Activated CD8-positive, alpha-beta memory T cell treated with anti-CD3 and anti-CD28 coated beads, Interleukin-2, amount 50 U/mL, for 1 hour (primary cell): ENCODE measurements around the gene STAT1.

Experiments
- DNase-seq: peaks from one replicate; pipeline ENCODE4 v3.0.0-alpha.2; 2020; ENCODE audit errors: extremely low read depth

The STAT1 gene

DNA sequence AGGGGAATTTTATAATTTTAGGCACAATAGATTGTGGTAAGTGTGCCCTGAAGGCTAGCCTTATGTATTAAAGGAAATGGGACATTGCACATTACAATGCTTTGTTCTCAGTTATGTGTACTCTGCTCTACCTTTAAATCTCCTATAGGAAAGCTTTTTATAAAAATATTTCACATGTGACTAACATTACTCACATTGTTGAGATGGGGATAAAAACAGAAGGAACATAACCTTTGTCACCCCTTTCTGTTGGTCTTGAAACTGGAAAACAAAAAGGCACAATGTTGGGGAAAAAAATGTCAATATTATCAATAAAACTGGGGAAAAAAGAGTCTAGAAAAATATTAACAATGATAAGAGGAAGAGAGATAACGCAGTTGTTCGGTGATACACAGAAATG is 17.3 kb upstream of the STAT1 start:
- DNase-seq: no peak

DNA sequence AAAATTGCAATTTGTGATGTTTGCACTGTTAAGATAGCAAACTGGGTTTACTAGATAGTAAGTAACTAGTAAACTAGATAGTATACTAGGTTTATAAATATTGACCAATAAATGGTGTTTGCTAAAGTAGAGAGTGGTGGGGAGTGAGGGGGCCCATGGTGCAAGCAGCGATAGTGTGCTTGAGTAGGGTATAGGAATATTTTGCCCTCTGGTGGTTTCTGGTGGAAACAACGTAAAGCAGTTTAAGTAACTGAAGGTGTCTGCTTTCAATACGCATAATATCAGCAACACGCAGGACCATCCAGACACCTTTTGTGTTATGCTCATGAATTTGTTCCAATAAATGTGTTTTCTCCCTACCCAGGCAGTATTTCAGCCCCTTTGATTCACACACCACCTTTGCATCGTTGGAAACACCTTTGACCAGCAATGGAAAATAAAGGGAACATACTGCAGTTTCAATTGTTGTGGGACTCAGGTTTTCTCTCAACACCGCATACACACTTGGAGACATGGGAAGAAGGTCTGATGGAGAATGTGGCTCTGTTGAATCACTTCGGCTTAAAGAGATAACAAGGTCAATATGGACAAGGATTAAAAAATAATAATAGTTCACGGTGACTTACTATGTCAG is 16.7 kb upstream of the STAT1 start:
- no peak for DNase-seq

DNA sequence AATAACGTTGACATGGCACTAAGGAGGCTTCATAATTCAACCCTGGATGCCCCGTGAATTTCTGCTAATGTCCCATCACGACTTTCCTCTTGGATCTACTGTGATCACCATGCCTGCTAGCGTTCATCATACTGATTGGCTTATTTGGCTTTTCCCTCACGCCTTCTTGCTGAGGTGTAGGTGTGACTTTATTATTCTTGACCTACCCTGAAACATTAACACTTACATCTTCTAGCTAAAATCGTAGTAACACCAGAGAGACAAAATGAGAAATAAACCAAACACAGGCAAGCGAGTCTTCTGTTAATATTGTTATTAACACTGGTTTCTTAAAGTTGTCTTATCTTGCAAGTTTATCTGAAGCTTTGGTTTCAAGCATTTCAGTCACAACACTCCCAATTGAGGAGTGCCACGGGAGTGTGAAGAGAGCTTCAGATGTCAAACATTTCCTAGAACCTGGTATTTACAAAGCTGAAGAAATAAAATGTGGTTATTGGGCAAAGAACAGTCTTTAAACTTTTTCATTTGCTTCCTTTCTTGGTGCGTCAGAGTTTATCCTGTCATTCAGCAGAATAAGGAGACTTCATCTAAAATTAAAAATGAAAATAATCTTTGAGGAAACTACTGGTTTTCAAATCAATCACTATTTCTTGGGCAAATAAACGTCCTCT is 15.4 kb upstream of the STAT1 start:
- no peak for DNase-seq

DNA sequence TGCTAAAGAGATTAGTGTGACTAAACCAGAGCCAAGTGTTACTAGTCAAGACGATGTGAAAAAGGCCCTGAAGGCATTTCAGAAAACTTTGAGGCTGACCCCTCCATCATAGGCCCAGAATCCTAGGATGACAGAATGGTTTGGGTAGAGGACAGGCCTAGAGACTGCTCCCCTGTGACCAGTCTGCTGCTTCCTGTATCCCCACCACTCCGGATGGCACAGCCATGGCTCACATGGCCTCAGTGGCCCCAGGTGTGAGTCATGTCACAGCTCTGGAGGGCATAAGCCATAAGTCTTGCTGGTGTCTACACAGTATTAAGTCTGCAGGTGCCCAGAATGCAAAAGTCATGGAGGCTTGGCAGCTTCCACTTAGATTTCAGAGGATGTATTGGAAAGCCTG is 12.4 kb upstream of the STAT1 start:
- DNase-seq: no peak

DNA sequence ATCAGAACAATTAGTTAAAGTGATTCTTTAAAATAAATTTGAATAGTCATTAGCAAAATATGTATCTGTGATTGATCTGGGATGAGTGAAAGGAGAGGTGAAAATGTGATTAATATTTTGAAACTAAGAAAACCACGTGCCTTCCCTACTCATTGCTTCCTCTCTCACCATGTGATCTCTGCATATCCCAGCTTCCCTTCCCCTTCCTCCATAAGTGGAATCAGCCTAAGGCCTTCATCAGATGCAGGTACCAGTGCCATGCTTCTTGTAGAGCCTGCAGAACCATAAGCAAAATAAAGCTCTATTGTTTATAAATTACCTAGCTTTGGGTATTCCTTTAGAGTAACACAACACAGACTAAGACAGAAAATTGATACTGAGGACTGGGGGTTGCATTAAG is 11.2 kb upstream of the STAT1 start:
- DNase-seq: no peak

DNA sequence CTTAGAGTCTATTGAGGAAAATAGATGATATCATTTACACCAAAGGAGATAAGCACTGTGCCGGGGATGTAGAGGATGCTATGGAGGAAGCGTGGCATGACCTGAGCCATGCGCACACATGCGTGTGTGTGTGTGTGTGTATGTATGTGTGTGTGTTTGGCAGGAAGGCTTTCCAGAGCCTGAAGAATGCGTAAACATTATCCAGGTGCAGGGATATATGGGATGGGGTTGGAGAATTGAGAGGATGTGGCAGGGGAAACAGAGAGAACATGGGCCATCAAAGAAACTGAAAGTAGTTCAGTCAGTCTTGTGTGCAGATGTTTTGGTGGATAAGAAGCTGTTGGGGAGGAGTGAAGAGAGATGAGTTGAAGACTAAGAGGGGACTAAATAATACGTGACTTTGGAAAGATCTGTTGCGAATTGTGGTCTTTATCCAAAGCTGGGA is 9.3 kb upstream of the STAT1 start:
- DNase-seq: no peak

DNA sequence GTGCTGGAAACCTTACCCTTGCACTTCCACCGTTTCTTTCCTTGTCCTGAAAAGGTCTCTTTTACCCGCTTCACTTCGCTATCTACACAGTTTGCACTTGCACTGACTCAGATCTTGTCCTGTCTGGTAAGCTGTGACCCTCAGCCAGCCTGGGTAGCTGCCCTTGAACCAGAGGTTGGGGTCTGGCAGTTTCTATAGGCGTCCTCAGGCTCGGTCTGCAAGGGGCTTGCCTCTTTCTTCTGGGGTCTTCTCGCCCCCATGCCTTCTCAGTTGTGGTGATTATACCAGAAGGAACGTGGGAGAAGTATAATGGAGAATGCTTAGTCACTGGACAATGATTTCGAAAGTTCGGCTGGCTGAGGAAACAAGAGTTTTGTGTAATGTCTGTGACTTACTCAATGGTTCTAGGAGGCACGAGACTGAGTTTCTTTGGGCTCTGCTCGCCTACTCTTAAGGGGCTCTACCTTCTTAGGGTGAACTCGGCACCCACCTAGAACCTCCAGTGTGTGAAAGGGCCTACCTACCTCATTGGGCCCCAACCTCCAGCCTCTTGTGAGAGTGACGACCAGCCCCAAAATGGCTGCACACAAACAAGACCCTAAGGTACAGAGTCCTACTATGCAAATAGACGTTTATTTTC is 6.9 kb upstream of the STAT1 start:
- no peak for DNase-seq

DNA sequence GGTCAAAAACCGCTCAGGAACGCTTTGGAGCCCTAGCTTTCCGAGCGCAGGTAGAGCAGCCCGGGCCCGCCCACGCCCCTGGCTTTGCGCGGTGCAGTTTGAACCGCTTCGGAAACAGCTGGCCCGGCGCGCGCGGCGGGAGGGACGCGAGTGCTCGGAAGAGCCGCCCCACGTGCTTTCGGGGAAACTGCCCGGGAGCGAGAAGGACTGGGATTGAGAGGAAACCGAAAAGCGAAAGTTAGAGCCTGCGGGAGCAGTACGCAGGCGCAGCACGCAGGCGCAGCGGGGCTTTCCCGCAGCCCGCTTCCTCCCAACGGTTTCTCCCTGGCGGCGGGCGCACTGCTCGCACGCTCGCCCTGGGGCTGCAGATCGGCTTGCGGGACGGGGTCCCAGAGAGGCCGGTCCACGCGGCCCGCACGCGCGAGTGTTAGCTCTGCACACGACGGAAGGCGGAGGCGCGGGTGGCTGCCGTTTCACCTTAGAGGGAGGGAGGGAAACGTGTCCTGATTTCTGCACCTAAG is 6.3 kb upstream of the STAT1 start:
- peak; percentile 70 for DNase-seq

DNA sequence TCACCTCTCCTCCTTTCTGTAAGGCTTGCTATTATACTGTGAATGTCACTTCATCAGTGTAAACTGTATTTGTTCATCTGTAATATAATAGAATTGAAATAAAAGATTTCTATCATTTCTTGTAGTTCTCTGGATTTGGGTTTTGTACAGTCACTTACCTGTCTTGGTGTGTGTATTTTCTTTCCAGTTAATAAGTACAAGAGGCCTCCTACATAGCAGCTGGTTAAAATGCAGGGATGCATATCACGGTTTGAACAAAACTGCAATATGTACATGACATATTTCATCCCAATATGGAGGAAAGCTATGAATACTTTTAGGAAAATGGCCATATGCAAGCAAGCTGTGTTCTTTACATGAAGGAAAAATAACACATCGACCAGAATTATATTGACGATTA is 5.4 kb upstream of the STAT1 start:
- no peak for DNase-seq

DNA sequence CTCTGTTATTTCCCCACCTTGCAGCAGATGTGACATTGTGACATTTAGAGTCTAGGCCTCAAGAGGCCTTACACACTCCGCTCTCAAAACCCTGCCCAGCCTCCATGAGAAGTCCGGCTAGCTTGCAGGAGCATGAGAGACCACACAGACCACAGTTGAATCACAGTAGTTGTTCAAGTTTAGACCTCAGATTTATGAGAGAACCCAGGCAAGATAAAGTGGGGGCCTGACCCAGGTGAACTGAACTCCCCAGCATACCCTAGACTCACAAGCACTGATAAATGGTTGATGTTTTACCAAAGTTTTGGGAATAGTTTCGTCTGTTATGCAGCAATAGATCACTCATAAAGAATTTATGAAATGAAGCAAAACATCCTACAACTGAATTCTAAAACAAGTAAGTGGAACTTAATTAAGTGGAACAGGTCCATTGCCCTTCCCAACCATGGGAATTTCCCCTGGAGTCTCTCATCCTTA is 4.7 kb upstream of the STAT1 start:
- DNase-seq: no peak

DNA sequence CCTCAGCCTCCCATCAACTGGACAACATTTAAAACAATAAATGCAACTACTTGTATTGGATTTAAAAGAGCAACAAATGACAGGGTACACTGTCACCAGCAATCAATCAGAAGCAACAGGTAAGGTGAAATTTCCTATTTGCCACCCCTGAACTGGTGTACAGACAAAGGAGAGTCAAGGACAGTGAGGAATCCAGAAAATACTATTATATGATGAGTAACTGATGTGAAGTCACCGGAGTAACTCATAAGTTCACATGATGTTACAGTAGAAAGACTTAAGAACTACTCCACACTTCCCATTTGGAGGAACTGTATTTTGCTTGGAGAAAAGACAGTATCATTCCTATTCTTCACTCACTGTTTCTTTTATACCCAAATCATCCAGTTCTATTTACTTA is 4.1 kb upstream of the STAT1 start:
- DNase-seq: no peak

DNA sequence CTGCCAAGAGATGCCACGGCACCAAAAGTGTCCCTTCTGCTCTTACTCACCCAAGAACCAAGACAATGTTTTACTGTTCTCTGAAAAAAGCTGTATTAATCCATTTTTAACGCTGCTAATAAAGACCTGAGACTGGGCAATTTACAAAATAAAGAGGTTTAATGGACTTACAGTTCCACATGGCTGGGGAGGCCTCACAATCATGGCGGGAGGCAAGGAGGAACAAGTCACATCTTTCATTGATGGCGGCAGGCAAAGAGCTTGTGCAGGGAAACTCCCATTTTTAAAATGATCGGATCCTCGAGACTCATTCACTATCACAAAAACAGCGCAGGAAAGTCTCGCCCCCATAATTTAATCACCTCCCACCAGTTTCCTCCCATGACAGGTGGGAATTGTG is 1.9 kb upstream of the STAT1 start:
- no peak for DNase-seq

DNA sequence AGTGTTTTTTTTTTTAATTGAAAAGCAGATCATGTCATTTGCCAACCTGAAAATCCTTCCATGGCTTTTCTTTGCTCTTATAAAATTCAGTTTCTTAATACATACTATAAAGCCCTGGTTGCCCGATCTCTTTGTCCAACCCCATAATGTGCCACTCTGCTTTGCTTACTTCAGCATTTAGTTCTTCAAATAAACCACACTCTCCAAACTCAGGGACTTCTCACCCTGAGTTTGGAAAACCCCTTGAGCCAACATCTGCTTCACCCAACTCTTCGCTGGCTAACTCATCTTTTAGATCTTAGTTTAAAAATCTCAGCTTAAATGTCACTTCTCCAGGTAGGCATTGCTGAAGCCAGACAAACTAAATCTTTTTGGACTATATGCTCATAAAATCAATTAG is 1.3 kb upstream of the STAT1 start:
- no peak for DNase-seq

DNA sequence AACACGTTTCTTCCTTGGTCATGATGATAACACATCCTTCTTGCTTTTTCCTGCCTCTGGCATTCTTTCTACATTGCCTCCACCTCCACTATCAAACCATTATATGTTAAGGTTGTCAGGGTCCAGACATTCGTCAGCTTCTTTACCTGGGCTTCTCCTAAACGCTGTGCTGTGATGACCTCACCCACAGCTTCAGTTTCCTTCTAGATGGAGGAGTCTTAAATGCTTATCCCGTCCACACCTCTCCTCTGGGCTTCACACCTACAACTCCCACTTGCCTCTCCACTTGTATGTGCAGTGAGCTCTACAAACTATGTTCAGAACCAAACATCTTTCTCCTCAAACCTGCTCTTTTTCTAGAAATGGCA is 666 bp upstream of the STAT1 start:
- no peak for DNase-seq

DNA sequence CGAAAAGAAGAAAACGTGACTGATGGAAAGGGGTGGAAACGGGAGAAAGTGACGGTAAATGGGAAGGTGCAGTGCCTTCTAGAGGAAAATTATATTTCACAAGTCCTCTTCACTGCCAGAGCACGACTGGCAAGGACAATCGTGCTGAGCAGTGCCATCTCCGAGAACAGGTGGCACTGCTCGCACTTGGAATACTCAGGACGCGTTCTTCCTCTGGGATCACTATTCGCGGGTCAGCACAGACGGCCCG is 364 bp downstream of the STAT1 start:
- no peak for DNase-seq

DNA sequence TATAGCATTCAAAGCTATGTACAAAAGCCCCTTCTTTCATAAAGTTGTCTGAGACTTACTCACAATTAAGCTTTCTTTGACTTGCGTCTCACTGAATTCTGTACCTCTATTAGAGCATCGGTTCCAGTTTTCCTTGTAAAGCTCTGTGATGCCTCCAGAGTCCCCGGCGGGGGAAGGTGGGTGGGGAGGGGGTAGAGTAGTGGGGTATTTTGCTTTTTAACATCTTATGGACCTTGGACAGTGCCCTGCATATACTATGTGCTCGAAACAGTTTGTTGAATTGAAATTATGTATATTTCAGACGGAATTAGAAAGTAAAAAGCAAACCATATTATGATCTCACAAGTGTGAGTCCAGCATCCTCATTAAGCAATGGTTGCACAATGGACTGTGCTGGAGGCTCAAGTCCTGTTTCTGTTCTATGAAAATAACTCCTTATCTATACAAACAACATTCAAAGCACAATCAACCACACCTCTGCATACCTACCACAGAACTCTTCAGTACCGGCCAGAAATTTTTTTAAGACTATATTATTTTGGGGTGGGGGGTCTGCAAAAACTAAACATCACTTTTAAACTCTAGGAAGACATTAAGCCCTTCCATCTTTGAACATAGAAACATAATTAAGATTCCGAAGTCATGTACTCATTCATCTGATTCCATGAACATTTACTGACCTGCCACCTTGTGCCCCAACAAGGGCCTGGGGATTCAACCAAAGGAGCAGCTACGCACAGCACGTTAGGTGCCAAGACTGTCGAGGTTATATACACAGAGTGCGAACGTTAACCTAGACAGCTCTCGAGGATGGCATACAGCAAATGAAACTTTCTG is 908 bp downstream of the STAT1 start:
- DNase-seq: no peak

DNA sequence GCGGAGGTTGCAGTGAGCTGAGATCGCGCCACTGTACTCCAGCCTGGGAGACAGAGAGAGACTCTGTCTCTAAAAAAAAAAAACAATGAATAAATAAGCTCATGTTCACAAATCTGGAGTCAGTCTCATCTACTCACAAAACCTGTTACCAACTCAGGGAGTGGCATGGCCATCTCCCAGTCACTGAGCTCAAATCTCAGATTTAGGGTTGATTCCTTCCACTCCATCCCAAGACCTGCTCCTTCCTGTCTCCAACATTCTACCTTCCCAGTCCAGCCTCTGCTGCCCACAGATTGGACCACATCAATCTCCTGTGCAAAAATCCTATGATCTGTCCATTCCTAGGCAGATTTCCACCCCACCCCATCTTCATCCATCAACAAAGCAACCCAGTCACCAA is 1.6 kb downstream of the STAT1 start:
- DNase-seq: no peak

DNA sequence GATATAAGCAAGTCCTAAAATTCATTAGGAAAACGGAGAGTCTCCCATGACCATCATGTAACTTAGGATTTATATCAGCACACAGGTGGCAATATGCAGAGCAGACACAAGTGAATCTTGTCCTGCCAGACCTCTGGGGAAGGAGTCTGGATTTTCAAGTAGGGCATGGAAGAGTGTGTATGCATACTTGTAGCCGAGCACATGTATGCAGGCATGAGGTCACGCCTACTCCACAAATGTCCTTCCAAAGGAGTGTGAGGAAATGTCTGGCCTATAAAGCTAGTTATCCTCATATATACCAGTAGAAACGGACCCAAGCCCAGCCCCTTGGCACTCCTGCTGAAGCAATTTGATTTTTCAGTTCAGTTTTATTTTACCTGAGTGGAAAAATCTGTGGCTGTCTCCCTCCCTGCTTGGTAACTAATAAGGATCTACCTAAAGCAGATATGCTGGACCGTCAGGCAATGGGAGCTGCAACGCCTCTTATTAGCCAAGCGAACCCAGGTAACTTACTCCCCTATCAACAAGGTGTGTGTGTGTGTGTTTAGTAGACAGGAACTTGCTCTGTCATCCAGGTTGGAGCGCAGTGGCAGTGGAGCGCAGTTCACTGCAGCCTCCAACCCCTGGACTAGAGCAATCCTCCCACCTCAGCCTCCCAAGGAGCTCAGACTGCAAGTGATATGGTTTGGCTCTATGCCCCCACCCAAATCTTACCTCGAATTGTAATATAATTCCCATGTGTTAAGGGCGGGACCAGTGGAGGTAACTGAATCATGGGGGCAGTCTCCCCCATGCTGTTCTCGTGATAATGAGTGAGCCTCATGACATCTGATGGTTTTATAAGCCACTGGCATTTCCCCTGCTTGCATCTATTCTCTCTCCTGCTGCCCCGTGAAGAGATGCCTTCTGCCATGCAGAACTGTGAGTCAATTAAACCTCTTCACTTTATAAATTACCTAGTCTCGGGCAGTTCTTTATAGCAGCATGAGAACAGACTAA is 2.8 kb downstream of the STAT1 start:
- no peak for DNase-seq

DNA sequence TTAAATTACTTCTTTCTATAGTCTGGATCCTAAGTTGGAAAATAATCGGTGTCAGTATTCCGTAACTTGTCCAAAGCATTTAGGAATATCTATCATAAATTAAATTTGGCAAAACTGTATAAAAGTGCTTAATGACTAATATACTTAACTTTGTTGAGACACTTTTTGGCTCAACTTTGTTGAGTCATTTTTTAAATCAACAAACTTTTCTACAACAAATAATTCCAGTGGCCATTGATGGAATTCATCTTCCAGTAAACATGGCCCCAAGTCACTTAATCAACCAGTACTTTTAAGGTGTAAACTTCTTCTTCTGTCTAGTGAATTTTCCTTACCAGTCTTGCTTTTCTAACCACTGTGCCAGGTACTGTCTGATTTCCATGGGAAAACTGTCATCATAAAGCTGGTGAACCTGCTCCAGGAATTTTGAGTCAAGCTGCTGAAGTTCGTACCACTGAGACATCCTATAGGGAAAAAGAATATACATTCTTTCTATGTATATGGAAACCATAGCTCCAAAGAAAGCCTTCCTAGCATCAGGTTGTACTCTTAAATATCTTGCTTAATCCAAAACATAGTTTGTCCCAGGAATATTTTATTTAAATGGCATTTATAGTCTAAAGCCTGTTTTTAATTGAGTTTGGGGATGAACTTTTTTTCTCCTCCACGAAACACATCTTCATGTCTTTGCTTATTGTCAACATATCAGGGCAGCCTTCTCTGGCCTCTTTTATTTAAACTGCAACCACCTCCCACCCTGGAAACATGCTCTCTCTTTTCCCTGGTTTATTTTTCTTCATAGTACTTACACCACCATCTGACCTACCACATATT is 4.2 kb downstream of the STAT1 start:
- no peak for DNase-seq

DNA sequence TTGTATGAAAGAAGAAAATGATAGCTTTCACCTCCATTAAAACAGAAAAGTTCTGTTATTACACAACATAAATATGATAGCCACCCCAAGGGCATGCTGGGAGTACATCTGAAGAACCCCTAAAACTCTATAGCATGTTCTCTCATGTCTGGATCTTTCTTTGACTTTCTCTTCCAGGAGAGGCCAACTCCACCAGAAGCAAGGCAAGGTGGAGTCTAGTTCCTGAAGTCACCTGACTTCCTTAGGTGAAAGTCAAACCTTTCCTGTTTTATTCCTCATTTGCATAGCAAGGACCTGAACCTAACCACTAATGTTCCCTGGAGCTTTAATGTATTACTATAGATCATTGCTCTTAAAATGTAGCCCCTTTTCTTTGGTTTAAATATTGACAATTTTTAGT is 5.7 kb downstream of the STAT1 start:
- DNase-seq: no peak
